C4-2B (cell line): ENCODE measurements around the gene FCN2.

Source experiments
- CTCF ChIP-seq: fragments of 450-650 bp; conservative IDR thresholded peaks from 2 replicates; pipeline ENCODE4 v1.5.1; 2017; ENCODE audit warnings: mild to moderate bottlenecking
- ZFX ChIP-seq: fragments of 450-650 bp; IDR thresholded peaks from 2 replicates; pipeline ENCODE4 v1.6.1; 2017

- TF ChIP-seq CTCF (no peak), ZFX (no peak)
Measured at GRCh38 chr9:134837529-134837928, 43.1 kb upstream of the FCN2 start.
